ENCODE data around the gene SPATS2L.

SPATS2L gene

DNA sequence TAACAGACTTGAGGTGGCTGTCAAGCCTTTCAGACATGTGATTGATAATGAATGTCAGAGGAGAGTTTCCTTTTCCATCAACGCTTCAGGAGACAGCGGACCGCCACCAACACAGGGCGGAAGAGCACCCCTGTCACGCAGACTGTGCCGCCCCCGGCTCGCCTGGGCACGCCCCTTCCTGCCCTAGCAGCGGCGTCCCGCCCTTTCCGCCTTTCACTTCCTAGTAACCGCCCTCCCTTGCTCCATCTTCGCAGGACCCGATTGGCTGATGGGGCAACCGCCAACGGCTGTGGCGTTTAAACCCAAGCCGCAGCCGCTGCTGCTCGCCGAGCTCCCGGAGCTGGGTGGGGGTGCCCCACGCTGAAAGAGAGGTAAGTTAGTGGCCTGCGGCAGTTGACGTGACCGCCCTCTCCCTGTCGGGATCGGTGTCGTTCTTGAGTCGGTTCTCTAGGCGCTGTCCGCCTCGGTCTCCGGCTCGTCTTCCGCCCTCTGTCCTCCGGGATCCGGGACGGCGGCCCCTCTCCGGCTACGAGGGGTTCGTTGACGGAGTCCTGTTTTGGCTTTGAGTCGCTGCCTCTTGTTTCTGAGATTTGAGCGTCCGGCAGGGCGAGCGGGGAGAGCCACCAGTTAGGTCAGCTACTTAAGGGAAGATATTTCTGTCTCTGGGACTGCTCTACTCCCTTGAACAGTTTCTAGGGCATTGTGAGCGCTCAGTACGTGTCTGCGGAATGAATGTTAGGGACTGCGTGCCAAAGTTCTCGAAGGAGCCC is 219.6 kb downstream of the SPATS2L start, which contains the start of gene SGO2 (continued):
- TF ChIP-seq, protein P1, sequence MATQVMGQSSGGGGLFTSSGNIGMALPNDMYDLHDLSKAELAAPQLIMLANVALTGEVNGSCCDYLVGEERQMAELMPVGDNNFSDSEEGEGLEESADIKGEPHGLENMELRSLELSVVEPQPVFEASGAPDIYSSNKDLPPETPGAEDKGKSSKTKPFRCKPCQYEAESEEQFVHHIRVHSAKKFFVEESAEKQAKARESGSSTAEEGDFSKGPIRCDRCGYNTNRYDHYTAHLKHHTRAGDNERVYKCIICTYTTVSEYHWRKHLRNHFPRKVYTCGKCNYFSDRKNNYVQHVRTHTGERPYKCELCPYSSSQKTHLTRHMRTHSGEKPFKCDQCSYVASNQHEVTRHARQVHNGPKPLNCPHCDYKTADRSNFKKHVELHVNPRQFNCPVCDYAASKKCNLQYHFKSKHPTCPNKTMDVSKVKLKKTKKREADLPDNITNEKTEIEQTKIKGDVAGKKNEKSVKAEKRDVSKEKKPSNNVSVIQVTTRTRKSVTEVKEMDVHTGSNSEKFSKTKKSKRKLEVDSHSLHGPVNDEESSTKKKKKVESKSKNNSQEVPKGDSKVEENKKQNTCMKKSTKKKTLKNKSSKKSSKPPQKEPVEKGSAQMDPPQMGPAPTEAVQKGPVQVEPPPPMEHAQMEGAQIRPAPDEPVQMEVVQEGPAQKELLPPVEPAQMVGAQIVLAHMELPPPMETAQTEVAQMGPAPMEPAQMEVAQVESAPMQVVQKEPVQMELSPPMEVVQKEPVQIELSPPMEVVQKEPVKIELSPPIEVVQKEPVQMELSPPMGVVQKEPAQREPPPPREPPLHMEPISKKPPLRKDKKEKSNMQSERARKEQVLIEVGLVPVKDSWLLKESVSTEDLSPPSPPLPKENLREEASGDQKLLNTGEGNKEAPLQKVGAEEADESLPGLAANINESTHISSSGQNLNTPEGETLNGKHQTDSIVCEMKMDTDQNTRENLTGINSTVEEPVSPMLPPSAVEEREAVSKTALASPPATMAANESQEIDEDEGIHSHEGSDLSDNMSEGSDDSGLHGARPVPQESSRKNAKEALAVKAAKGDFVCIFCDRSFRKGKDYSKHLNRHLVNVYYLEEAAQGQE (tag by site-specific recombination; IDR thresholded peaks at IDR 0.05): peak; percentile 80
- TF ChIP-seq, protein P2, sequence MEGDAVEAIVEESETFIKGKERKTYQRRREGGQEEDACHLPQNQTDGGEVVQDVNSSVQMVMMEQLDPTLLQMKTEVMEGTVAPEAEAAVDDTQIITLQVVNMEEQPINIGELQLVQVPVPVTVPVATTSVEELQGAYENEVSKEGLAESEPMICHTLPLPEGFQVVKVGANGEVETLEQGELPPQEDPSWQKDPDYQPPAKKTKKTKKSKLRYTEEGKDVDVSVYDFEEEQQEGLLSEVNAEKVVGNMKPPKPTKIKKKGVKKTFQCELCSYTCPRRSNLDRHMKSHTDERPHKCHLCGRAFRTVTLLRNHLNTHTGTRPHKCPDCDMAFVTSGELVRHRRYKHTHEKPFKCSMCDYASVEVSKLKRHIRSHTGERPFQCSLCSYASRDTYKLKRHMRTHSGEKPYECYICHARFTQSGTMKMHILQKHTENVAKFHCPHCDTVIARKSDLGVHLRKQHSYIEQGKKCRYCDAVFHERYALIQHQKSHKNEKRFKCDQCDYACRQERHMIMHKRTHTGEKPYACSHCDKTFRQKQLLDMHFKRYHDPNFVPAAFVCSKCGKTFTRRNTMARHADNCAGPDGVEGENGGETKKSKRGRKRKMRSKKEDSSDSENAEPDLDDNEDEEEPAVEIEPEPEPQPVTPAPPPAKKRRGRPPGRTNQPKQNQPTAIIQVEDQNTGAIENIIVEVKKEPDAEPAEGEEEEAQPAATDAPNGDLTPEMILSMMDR (tag by site-specific recombination; IDR thresholded peaks at IDR 0.05): peak; percentile 69
- TF ChIP-seq KLF9 (tag by site-specific recombination; IDR thresholded peaks at IDR 0.05; ENCODE audit: low read depth): peak; percentile 98
- TF ChIP-seq ZNF843 (tag by site-specific recombination; IDR thresholded peaks at IDR 0.05): no peak
- TF ChIP-seq ZNF544 (tag by site-specific recombination; IDR thresholded peaks at IDR 0.05): no peak
- TF ChIP-seq ZNF23 (tag by site-specific recombination; IDR thresholded peaks at IDR 0.05; ENCODE audit: borderline replicate concordance): no peak
- TF ChIP-seq, protein P3, sequence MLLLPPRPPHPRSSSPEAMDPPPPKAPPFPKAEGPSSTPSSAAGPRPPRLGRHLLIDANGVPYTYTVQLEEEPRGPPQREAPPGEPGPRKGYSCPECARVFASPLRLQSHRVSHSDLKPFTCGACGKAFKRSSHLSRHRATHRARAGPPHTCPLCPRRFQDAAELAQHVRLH (tag by site-specific recombination; IDR thresholded peaks at IDR 0.05): no peak
- no peak for TF ChIP-seq ZSCAN23 (tag by site-specific recombination; IDR thresholded peaks at IDR 0.05)
- TF ChIP-seq, protein P4, sequence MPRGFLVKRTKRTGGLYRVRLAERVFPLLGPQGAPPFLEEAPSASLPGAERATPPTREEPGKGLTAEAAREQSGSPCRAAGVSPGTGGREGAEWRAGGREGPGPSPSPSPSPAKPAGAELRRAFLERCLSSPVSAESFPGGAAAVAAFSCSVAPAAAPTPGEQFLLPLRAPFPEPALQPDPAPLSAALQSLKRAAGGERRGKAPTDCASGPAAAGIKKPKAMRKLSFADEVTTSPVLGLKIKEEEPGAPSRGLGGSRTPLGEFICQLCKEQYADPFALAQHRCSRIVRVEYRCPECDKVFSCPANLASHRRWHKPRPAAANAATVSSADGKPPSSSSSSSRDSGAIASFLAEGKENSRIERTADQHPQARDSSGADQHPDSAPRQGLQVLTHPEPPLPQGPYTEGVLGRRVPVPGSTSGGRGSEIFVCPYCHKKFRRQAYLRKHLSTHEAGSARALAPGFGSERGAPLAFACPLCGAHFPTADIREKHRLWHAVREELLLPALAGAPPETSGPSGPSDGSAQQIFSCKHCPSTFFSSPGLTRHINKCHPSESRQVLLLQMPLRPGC (tag by site-specific recombination; IDR thresholded peaks at IDR 0.05): no peak
- no peak for TF ChIP-seq ZNF48 (tag by site-specific recombination; IDR thresholded peaks at IDR 0.05)
- peak; percentile 89 for TF ChIP-seq KLF1 (tag by site-specific recombination; IDR thresholded peaks at IDR 0.05)
- TF ChIP-seq KLF16 (tag by site-specific recombination; IDR thresholded peaks at IDR 0.05): peak; percentile 93
- TF ChIP-seq IKZF3 (tag by site-specific recombination; IDR thresholded peaks at IDR 0.05): no peak
- no peak for TF ChIP-seq ZNF174 (tag by site-specific recombination; IDR thresholded peaks at IDR 0.05)
- TF ChIP-seq, protein P5, sequence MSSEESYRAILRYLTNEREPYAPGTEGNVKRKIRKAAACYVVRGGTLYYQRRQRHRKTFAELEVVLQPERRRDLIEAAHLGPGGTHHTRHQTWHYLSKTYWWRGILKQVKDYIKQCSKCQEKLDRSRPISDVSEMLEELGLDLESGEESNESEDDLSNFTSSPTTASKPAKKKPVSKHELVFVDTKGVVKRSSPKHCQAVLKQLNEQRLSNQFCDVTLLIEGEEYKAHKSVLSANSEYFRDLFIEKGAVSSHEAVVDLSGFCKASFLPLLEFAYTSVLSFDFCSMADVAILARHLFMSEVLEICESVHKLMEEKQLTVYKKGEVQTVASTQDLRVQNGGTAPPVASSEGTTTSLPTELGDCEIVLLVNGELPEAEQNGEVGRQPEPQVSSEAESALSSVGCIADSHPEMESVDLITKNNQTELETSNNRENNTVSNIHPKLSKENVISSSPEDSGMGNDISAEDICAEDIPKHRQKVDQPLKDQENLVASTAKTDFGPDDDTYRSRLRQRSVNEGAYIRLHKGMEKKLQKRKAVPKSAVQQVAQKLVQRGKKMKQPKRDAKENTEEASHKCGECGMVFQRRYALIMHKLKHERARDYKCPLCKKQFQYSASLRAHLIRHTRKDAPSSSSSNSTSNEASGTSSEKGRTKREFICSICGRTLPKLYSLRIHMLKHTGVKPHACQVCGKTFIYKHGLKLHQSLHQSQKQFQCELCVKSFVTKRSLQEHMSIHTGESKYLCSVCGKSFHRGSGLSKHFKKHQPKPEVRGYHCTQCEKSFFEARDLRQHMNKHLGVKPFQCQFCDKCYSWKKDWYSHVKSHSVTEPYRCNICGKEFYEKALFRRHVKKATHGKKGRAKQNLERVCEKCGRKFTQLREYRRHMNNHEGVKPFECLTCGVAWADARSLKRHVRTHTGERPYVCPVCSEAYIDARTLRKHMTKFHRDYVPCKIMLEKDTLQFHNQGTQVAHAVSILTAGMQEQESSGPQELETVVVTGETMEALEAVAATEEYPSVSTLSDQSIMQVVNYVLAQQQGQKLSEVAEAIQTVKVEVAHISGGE (tag by site-specific recombination; conservative IDR thresholded peaks at IDR 0.05; ENCODE audit: low read depth): peak; percentile 90
- TF ChIP-seq, protein P6, sequence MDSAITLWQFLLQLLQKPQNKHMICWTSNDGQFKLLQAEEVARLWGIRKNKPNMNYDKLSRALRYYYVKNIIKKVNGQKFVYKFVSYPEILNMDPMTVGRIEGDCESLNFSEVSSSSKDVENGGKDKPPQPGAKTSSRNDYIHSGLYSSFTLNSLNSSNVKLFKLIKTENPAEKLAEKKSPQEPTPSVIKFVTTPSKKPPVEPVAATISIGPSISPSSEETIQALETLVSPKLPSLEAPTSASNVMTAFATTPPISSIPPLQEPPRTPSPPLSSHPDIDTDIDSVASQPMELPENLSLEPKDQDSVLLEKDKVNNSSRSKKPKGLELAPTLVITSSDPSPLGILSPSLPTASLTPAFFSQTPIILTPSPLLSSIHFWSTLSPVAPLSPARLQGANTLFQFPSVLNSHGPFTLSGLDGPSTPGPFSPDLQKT (IDR thresholded peaks at IDR 0.05; ENCODE audit: borderline replicate concordance, low read depth, low read length): no peak
- peak; percentile 39; the same call in 1 of the 2 replicates for TF ChIP-seq KLF7 (tag by site-specific recombination; IDR thresholded peaks at IDR 0.05; ENCODE audit: borderline replicate concordance)
- 0 out of 2 replicates have a peak, but pooled peaks have one; percentile 17 for TF ChIP-seq ZBTB20 (tag by site-specific recombination; IDR thresholded peaks at IDR 0.05)
- TF ChIP-seq ZNF24 (tag by site-specific recombination; IDR thresholded peaks at IDR 0.05): 0 out of 2 replicates have a peak, but pooled peaks have one; percentile 19
- TF ChIP-seq ZNF561 (tag by site-specific recombination; IDR thresholded peaks at IDR 0.05; ENCODE audit: borderline replicate concordance): no peak
- no peak for TF ChIP-seq ZNF311 (tag by site-specific recombination; IDR thresholded peaks at IDR 0.05; ENCODE audit: borderline replicate concordance)
- TF ChIP-seq ZNF529 (tag by site-specific recombination; IDR thresholded peaks at IDR 0.05; ENCODE audit: insufficient replicate concordance): no peak
- peak; percentile 81 for TF ChIP-seq ZNF341 (tag by site-specific recombination; IDR thresholded peaks at IDR 0.05; ENCODE audit: low read depth)
- TF ChIP-seq GLIS2 (tag by site-specific recombination; IDR thresholded peaks at IDR 0.05): peak; percentile 93
- TF ChIP-seq ZNF133 (tag by site-specific recombination; IDR thresholded peaks at IDR 0.05): no peak
- TF ChIP-seq ZNF155 (tag by site-specific recombination; IDR thresholded peaks at IDR 0.05): no peak
- TF ChIP-seq GFI1B (tag by site-specific recombination; IDR thresholded peaks at IDR 0.05): no peak

Measured in HEK293 (cell line).